Fibroblast of lung (primary cell): Measurements from ENCODE around the gene TAS2R41.

ENCODE experiments used
- EZH2 ChIP-seq: IDR thresholded peaks from 2 replicates; pipeline ENCODE4 v1.5.1; 2012; ENCODE audit warnings: low read length, control low read depth, mild to moderate bottlenecking; ENCODE audit errors: missing control alignments
- TF ChIP-seq, protein P1 (sequence below), 2 donors: IDR thresholded peaks in 1 of 2; conservative IDR thresholded peaks in 1 of 2; 1 replicate in 1 of 2; 2 replicates in 1 of 2; pipeline ENCODE4 v1.5.1; 2011 to 2012; ENCODE audit warnings: low read length in 2 of 2, control low read depth in 1 of 2, inconsistent platforms in 1 of 2, low read depth in 1 of 2, mild to moderate bottlenecking in 1 of 2

DNA sequence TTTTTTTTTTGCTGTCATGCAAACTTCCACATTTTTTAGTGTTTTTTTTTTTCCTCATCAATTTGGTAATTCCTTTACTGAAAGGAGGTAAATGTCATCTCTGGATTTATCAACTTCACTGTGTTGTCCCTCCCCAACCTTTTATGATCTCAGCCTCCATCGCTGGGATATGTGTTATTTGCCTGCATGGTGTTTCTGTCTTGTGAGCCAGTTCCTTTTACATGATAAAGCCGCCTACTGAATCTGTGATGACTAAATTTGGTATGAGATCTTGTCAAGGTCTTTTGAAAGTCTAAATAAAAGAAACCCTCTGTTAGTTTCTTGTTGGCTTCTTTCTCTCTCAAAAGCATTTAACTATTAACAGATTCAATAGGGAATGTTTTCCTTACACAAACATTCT, 39.3 kb downstream of the TAS2R41 start:
- no peak for TF ChIP-seq EZH2
- TF ChIP-seq, protein P1, sequence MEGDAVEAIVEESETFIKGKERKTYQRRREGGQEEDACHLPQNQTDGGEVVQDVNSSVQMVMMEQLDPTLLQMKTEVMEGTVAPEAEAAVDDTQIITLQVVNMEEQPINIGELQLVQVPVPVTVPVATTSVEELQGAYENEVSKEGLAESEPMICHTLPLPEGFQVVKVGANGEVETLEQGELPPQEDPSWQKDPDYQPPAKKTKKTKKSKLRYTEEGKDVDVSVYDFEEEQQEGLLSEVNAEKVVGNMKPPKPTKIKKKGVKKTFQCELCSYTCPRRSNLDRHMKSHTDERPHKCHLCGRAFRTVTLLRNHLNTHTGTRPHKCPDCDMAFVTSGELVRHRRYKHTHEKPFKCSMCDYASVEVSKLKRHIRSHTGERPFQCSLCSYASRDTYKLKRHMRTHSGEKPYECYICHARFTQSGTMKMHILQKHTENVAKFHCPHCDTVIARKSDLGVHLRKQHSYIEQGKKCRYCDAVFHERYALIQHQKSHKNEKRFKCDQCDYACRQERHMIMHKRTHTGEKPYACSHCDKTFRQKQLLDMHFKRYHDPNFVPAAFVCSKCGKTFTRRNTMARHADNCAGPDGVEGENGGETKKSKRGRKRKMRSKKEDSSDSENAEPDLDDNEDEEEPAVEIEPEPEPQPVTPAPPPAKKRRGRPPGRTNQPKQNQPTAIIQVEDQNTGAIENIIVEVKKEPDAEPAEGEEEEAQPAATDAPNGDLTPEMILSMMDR (conservative IDR thresholded peaks at IDR 0.05 in 1 of 2, IDR thresholded peaks at IDR 0.05 in 1 of 2; ENCODE audit: low read depth in 1 of 2, low read length in 2 of 2): no peak
